Activated effector memory CD4-positive, alpha-beta T cell treated with Interleukin-2 at 50 U/mL for 16 hours (primary cell): ENCODE data around the gene MT1M.
"Not testable (repeated sequence)": the region's sequence is repeated elsewhere in the genome, so short reads cannot be mapped to it uniquely, and the experiment has no call there.

Experiments
- DNase-seq: peaks from one replicate; pipeline ENCODE4 v3.0.0-alpha.2; 2020

Gene MT1M

GRCh38 chr16:56632156-56632847 is at the start of gene MT1M:
MT1M (plus strand) TSS chr16:56632659; CDS start chr16:56632732, 73 bp downstream.
- DNase-seq, result no peak

DNA sequence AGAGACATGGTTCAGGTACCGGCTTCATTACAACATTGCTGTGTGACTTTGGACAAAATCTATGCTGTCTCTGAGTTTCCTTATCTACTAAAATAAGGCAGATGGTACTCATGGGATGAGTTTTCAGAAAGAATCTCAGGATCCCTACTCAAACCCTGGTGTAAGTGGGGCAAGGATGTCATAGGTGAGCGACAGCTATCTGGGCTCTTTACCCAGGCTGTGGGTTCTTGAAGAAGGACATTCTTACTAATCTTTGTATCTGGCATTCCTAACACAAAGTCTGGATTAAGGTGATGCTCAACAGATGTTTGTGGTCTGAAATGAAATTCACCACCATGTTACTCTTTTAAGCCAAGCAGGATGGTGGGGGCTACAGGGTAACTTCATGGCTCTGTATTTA is 49.5 kb upstream of the MT1M start:
- DNase-seq, result not testable (repeated sequence)

GRCh38 chr16:56583351-56584168 is 48.9 kb upstream of the MT1M start:
- no peak for DNase-seq

- DNase-seq, result no peak
Measured at GRCh38 chr16:56584276-56584675, 48.2 kb upstream of the MT1M start.

DNA sequence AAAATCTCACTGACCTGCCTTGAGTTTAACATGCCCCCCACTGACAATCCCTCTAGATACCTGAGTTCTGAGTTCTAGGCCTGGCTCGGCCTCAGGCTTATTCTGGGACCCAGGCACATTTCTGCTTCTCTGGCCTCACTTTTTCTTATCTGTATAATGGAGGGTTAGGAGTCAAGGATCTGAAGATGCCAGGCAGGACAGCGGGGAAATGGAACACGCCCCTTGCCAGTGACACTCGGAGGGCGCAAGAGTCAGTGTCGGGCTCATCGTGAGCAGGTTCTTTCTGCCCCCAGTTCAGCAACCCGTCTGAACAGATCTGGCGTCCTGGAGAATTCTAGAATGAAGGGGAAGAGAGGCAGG is 43.7 kb upstream of the MT1M start:
- no peak for DNase-seq

- DNase-seq, result no peak
Measured at GRCh38 chr16:56589141-56590039, 43.1 kb upstream of the MT1M start, which contains the start of gene MT3. MT3 (plus strand) TSS chr16:56589528; CDS start chr16:56589591, 63 bp downstream.

- no peak for DNase-seq
Measured at GRCh38 chr16:56591377-56592060, 40.9 kb upstream of the MT1M start.

DNA sequence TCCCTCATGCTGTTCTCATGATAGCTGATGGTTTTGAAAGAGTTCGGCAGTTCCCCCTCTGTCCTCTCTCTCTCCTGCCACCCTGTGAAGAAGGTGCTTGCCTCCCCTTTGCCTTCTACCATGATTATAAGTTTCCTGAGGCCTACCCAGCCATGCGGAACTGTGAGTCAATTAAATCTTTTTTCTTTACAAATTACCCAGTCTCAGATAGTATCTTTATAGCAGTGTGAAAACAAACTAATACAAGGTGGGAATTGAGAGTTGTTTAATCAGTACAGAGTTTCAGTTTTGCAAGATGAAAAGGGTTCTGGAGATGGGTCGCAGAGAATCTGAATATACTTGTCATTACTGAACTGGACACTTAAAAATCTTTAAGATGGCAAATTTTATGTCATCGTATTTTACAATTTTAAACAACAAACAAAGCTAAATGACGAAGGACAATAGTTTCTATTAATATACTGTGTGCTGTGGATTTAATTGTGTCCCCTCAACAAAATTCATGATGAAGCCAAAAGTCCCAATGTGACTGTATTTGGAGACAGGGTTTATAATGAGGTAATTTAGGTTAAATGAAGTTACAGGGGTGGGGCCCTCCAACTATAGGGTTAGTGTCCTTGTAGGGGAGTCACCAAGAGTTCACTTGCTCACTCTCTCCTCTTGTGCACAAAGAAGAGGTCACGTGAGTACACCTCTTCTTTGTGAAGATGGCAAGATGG is 38.7 kb upstream of the MT1M start:
- no peak for DNase-seq

DNA sequence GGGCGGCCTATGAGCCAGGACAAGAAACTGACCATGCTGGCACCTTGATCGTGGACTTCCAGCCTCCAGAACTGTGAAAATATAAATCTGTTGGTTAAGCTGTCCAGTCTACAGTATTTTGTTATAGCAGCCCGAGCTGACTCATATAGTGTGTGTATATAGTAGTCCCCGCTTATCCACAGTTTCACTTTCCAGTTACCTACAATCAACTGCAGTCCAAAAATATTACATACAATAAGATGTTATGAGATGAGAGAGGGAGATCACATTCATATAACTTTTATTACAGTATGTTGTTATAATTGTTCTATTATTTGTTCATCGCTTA is 38.2 kb upstream of the MT1M start:
- DNase-seq, result no peak

GRCh38 chr16:56600398-56600999 is 32.0 kb upstream of the MT1M start:
- DNase-seq, result no peak

DNA sequence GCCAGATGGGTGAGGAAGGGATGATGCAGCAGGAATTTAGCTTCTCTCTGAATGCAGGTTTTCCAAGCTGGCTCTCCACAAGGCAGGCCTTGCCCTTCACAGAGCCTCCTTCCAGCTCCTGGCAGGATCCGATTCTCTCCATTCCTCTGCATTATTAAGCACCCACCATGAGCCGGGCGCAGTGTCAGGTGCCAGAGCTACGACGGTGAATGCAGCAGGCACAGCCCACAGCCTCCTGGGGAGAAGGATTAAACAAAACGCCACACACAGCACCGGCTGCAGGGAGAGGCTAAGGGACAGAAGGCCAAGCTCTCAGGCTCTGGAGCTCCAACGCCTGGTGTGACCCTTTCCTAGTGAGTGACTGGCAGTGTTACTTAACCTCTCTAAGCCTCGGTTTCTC is 31.1 kb upstream of the MT1M start:
- DNase-seq, result no peak

- DNase-seq, result no peak
Measured at GRCh38 chr16:56603589-56603988, 28.9 kb upstream of the MT1M start.

- DNase-seq, result no peak
Measured at GRCh38 chr16:56604966-56605365, 27.5 kb upstream of the MT1M start.

GRCh38 chr16:56605475-56605874 is 27.0 kb upstream of the MT1M start:
- no peak for DNase-seq

DNA sequence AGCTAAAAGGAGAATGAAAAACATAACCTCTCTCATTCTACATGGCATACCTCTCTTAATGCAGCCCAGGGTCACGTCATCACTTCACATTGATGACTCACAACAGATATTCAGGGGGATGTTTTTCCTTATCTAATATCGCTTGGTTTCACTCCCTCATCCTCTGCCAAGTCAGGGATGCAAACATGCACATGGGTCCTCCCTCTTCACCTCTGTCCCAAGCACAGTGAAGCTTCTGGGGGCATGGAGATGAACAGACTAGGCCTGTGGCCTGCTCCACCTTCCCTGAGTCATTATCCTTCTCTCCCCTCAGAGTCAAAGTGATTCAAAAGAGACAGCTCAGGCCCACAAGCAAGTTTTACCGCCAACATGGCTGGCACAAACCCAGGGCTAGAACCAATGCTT is 26.4 kb upstream of the MT1M start:
- no peak for DNase-seq

DNA sequence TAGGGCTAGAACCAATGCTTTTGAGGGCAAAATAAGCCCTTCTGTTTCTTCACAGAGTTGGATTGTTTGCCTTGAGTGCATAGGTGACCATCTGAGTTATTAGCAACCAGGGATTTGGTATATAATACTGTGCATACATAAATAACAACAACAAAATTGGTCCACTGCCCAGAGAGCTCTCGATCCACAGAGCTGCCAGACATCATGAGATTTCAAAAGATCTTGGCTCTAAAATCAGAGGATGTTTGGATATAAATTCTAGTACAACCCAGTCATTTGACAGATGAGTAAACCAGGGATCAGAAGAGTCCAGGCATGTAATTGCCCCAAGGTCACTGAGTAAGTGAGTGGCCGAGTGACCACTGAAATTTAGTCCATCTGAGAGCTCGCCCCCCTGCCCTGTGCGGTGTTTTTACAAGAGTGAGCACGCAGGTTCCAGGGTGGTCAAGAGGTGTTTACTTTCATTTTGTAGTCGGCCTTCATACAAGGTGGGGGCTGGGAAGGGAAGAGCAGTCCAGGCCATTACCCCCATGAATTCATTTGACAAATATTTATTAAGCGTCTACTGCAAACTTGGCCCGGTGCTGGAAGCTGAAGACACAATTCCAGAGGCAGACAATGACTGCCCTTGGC is 25.9 kb upstream of the MT1M start:
- DNase-seq, result no peak

GRCh38 chr16:56607109-56607618 is 25.3 kb upstream of the MT1M start:
- DNase-seq, result no peak

DNA sequence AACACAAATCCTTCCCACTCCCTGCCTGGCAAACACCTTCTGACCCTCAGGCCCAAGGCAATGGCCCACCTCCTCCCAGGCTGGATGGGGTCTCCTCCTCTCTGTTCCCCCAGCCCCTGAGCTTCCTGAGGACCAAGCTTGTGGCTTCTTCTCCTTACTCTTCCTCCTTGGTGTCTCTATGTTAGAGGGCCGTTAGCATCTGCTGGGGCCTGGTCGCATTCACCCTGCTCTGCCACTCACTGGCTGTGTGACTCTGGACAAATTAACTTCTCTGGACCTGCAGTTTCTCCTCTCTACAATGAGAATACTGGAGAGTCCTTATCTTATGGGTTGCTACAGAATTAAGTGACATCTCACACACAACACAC is 24.8 kb upstream of the MT1M start:
- no peak for DNase-seq

- peak; percentile 84 for DNase-seq
Measured at GRCh38 chr16:56608043-56608875, 24.2 kb upstream of the MT1M start, which contains the start of gene MT2A. MT2A (plus strand) TSS chr16:56608584; CDS start chr16:56608656, 72 bp downstream.

- DNase-seq, result no peak
Measured at GRCh38 chr16:56608876-56609462, 23.5 kb upstream of the MT1M start.
